ENCODE results near the gene TMOD4. TPM values are rescaled to one million over a fixed set of nuclear protein-coding genes. Genes with fewer than 3 reads are reported as not detected.
"Not testable (repeated sequence)": the region's sequence is repeated elsewhere in the genome, so short reads cannot be mapped to it uniquely, and the experiment has no call there.

Gene TMOD4
- total and polyA plus RNA-seq, 10 of the 15 experiments (the other 5 are each of a cell fraction or from before 2014, with no cell fraction given) = 0.30 to 1.2 (median 0.50) TPM; not detected in 1

DNA sequence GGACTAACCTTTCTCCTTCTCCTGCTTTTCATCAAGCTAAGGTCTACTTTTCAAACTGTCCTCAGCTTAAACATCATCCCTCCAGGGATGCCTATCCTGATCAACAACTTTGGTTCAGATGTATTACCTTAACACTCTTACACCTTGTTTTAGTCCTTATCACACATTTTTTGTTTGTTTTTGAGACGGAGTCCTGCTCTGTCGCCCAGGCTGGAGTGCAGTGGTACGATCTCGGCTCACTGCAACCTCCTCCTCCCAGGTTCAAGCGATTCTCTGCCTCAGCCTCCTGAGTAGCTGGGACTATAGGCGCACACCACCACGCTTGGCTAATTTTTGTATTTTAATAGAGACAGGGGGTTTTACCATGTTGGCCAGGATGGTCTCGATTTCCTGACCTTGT lies 12.9 kb upstream of the TMOD4 start:
- ChIA-PET RAD21 (ENCODE audit: unreplicated experiment) (interaction anchor here (2.1 to 2.7 kb wide), 2 partner anchors 31 to 138 kb away, joined by 6 to 20 read pairs; partner anchors contain the start of genes PI4KB and TNFAIP8L2), SMC1A (ENCODE audit: uncharacterized antibody, unreplicated experiment) (interaction anchor here (1.2 to 3.2 kb wide), 2 partner anchors 32 to 89 kb away, joined by 3 to 12 read pairs; partner anchors contain the start of gene TNFAIP8L2)

DNA sequence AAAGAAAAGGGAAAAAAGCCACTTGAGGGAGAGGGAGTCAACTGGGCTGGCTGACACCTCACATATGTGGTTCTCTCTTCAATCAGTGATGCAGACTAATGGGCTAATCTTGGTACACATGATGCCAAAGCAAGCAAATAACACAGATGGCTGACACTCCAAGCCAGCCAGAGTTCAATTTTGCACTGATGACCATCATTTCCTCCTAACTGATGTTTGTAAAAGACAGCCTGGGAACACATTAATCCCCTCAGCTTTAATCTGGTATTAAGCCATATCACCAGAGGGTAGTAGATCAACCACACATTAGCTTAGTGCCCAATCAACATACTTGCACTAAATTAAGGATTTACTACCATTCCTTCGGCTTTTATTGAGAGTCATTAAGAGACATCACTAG lies 11.4 kb upstream of the TMOD4 start:
- ChIA-PET CTCF (interaction anchor here (1.6 to 4.2 kb wide), 2 partner anchors 30 to 65 kb away, joined by 6 to 38 read pairs; partner anchors contain the start of gene TNFAIP8L2), RAD21 (ENCODE audit: unreplicated experiment) (no interaction called here), POLR2A (interaction anchor here (0.8 to 1.1 kb wide), 2 partner anchors 9 to 140 kb away, joined by 3 to 4 read pairs; no protein-coding TSS in a partner anchor), SMC1A (ENCODE audit: uncharacterized antibody, unreplicated experiment) (interaction anchor here (0.8 to 3.2 kb wide), 2 partner anchors 12 to 88 kb away, joined by 3 to 12 read pairs; no protein-coding TSS in a partner anchor)
- H4K20me1 ChIP-seq (ENCODE audit: control insufficient read depth, insufficient read depth) = no peaks in the 10 kb centered on the region
- no peak for FAIRE-seq
- no peaks in the 10 kb centered on the region for H3K9me3 ChIP-seq (replicated peaks; ENCODE audit: control insufficient read depth, insufficient read depth, low read length)
- peaks cover 24% of the 10 kb centered on the region for H3K79me2 ChIP-seq (ENCODE audit: control insufficient read depth, insufficient read depth, low read length)
- no peak for DNase-seq (ENCODE audit: low read depth, low spot score)
- 100% methylated on average over 1 of the region's 1 CpG for WGBS (ENCODE audit: insufficient coverage, insufficient replicate concordance, low lambda C conversion rate, missing lambda C conversion rate)
- no peak overlapping the region for H2AFZ ChIP-seq (ENCODE audit: control insufficient read depth, low read depth, low read length)
- TF ChIP-seq, protein P1, sequence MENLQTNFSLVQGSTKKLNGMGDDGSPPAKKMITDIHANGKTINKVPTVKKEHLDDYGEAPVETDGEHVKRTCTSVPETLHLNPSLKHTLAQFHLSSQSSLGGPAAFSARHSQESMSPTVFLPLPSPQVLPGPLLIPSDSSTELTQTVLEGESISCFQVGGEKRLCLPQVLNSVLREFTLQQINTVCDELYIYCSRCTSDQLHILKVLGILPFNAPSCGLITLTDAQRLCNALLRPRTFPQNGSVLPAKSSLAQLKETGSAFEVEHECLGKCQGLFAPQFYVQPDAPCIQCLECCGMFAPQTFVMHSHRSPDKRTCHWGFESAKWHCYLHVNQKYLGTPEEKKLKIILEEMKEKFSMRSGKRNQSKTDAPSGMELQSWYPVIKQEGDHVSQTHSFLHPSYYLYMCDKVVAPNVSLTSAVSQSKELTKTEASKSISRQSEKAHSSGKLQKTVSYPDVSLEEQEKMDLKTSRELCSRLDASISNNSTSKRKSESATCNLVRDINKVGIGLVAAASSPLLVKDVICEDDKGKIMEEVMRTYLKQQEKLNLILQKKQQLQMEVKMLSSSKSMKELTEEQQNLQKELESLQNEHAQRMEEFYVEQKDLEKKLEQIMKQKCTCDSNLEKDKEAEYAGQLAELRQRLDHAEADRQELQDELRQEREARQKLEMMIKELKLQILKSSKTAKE (IDR thresholded peaks at IDR 0.05; ENCODE audit: low read depth, poor library complexity, severe bottlenecking) = no peak
- TF ChIP-seq ZNF207 (IDR thresholded peaks at IDR 0.05; ENCODE audit: borderline replicate concordance) (no peak), MTA3 (IDR thresholded peaks at IDR 0.05; ENCODE audit: borderline replicate concordance, low read length) (no peak), SMARCA5 (IDR thresholded peaks at IDR 0.05) (no peak), NFYA (IDR thresholded peaks at IDR 0.05; ENCODE audit: borderline replicate concordance, low read depth, low read length) (no peak), CHD1 (IDR thresholded peaks at IDR 0.05; ENCODE audit: low read depth, low read length) (no peak)
- no peak overlapping the region for H3K9ac ChIP-seq (ENCODE audit: control insufficient read depth, insufficient read depth, low read length)
- H3K27me3 ChIP-seq (replicated peaks in 1 of 2; ENCODE audit: control insufficient read depth in 2 of 2, insufficient read depth in 2 of 2, low read length in 1 of 2) = no peaks in the 10 kb centered on the region
- peaks cover 1 to 12% of the 10 kb centered on the region in 2 experiments; a peak in 3 of 4 replicates for H3K36me3 ChIP-seq (ENCODE audit: control insufficient read depth in 2 of 2, insufficient read depth in 2 of 2, low read length in 1 of 2)
- H3K27ac ChIP-seq (ENCODE audit: control insufficient read depth, insufficient read depth) = no peak overlapping the region
- H3K4me3 ChIP-seq = no peak overlapping the region
- peaks cover 4% of the 10 kb centered on the region; the same call in 1 of the 2 replicates for H3K4me1 ChIP-seq (ENCODE audit: control insufficient read depth, insufficient read depth, low read length)
- intact Hi-C loops (cut with micrococcal nuclease; ENCODE audit: unreplicated experiment) (no loop called here), in situ Hi-C loops (cut with MboI) (no loop called here)
- ATAC-seq = no peak
- H3K4me2 ChIP-seq (ENCODE audit: control insufficient read depth, insufficient read depth) = no peak overlapping the region
- BruUV-seq (replicated peaks) = no TSS peak

More for the DNA sequence above, 12.9 kb upstream of the TMOD4 start:
- H3K9me3 ChIP-seq (replicated peaks; ENCODE audit: control insufficient read depth, insufficient read depth, low read length); intact Hi-C loops (cut with micrococcal nuclease; ENCODE audit: unreplicated experiment); in situ Hi-C loops (cut with MboI); H3K36me3 ChIP-seq (ENCODE audit: control insufficient read depth in 2 of 2, insufficient read depth in 2 of 2, low read length in 1 of 2); DNase-seq (ENCODE audit: low read depth, low spot score); BruUV-seq (replicated peaks); H2AFZ ChIP-seq (ENCODE audit: control insufficient read depth, low read depth, low read length); H4K20me1 ChIP-seq (ENCODE audit: control insufficient read depth, insufficient read depth); H3K27me3 ChIP-seq (replicated peaks in 1 of 2; ENCODE audit: control insufficient read depth in 2 of 2, insufficient read depth in 2 of 2, low read length in 1 of 2); H3K4me1 ChIP-seq (ENCODE audit: control insufficient read depth, insufficient read depth, low read length); FAIRE-seq: not testable (repeated sequence)
- H3K27ac ChIP-seq (ENCODE audit: control insufficient read depth, insufficient read depth) = peak overlapping the region; percentile 87
- peak overlapping the region; percentile 76 for H3K4me3 ChIP-seq
- TF ChIP-seq MXI1 (IDR thresholded peaks at IDR 0.05; ENCODE audit: low read depth, low read length) (0 out of 2 replicates have a peak, but pooled peaks have one; percentile 37), HDGF (IDR thresholded peaks at IDR 0.05) (peak; percentile 49; the same call in 1 of the 2 replicates)
- POLR2A ChIA-PET = interaction anchor here (0.8 to 1.4 kb wide), 5 partner anchors 10 to 139 kb away, joined by 3 to 5 read pairs (median 4); partner anchors contain the start of gene PI4KB
- H3K9ac ChIP-seq (ENCODE audit: control insufficient read depth, insufficient read depth, low read length) = peak overlapping the region; percentile 86
- 51% methylated on average over 8 of the region's 8 CpGs for WGBS (ENCODE audit: insufficient coverage, insufficient replicate concordance, low lambda C conversion rate, missing lambda C conversion rate)
- ATAC-seq = peak; percentile 17
- peak overlapping the region; percentile 91 for H3K4me2 ChIP-seq (ENCODE audit: control insufficient read depth, insufficient read depth)
- H3K79me2 ChIP-seq (ENCODE audit: control insufficient read depth, insufficient read depth, low read length) = peaks cover 24% of the 10 kb centered on the region
- CTCF ChIA-PET = interaction anchor here (0.6 to 4.2 kb wide), 6 partner anchors 8 to 152 kb away, joined by 3 to 38 read pairs (median 4); partner anchors contain the start of genes PSMD4 and TMOD4

Measured in GM12878 (cell line).